MCF 10A (cell line): ENCODE data around the gene RAD50. TPM values are rescaled to one million over a fixed set of nuclear protein-coding genes. Genes with fewer than 3 reads are reported as not detected.

ENCODE experiments used
- BruUV-seq: library from RNA; stranded (reverse); fragments of 400-500 nt; replicated peaks from 2 replicates; lab custom pipeline; 2021; lab: Mats Ljungman, UMichigan
- CTCF ChIA-PET: fragments of 300-600 bp; sonication (Branson Sonifier 250); formaldehyde crosslinking; extraction: SDS; loops from one replicate; lab custom pipeline; 2021; ENCODE audit warnings: antibody characterized with exemption, inconsistent platforms; lab: Yijun Ruan, JAX
- POLR2A ChIA-PET: fragments of 300-600, 350-650 bp; sonication (Branson Sonifier 250); formaldehyde crosslinking; extraction: SDS; loops from one replicate; lab custom pipeline; 2020; ENCODE audit warnings: antibody characterized with exemption, inconsistent platforms; lab: Yijun Ruan, JAX
- DNase-seq: peaks from one replicate; pipeline ENCODE4 v3.0.0-alpha.2; 2018; ENCODE audit not compliant: unreplicated experiment
- H3K27ac Mint-ChIP-seq: one replicate; pipeline ENCODE4 v1.8.0; 2022; ENCODE audit warnings: mild to moderate bottlenecking, low read depth, mixed read lengths; ENCODE audit not compliant: unreplicated experiment
- H3K27me3 Mint-ChIP-seq: one replicate; pipeline ENCODE4 v1.8.0; 2022; ENCODE audit warnings: mixed read lengths; ENCODE audit not compliant: insufficient read depth, unreplicated experiment
- H3K36me3 Mint-ChIP-seq: one replicate; pipeline ENCODE4 v1.8.0; 2022; ENCODE audit warnings: mild to moderate bottlenecking, moderate library complexity, mixed read lengths; ENCODE audit not compliant: insufficient read depth, unreplicated experiment
- H3K4me1 Mint-ChIP-seq: one replicate; pipeline ENCODE4 v1.8.0; 2022; ENCODE audit warnings: mixed read lengths; ENCODE audit not compliant: insufficient read depth, unreplicated experiment
- H3K4me3 Mint-ChIP-seq: one replicate; pipeline ENCODE4 v1.8.0; 2022; ENCODE audit warnings: mild to moderate bottlenecking, moderate library complexity, mixed read lengths; ENCODE audit not compliant: unreplicated experiment
- H3K9me3 Mint-ChIP-seq: one replicate; pipeline ENCODE4 v1.8.0; 2022; ENCODE audit warnings: mixed read lengths; ENCODE audit not compliant: unreplicated experiment
- CTCF ChIP-seq: fragments of 200-600 bp; IDR thresholded peaks from one replicate; pipeline ENCODE4 v1.8.0; 2022; ENCODE audit warnings: antibody characterized with exemption, mild to moderate bottlenecking; ENCODE audit not compliant: unreplicated experiment
- intact Hi-C: fragments of 100-400 bp; cut with micrococcal nuclease; formaldehyde crosslinking; loops from 2 replicates; pipeline ENCODE4 v1.14.1; 2022
- total RNA-seq: library from RNA; stranded (reverse); gene quantifications from 2 replicates; pipeline ENCODE4 v1.2.3, GENCODE V29; 2022

RAD50 gene
- total RNA-seq, 1 experiment from 2014 or later = 145 TPM

GRCh38 chr5:132656774-132657355 is 100.1 kb downstream of the RAD50 start:
- H3K27ac Mint-ChIP-seq = no peak overlapping the region
- CTCF ChIA-PET = interaction anchor here (0.6 kb wide), 1 partner anchor 21 kb away, joined by 3 read pairs; no protein-coding TSS in a partner anchor
- no TSS peak for BruUV-seq
- intact Hi-C loops = no loop called here
- no peaks in the 10 kb centered on the region for H3K4me1 Mint-ChIP-seq
- no peak for DNase-seq
- TF ChIP-seq CTCF = no peak
- POLR2A ChIA-PET = no interaction called here
- no peak overlapping the region for H3K4me3 Mint-ChIP-seq
- H3K36me3 Mint-ChIP-seq = peaks cover 6% of the 10 kb centered on the region
- H3K9me3 Mint-ChIP-seq = no peaks in the 10 kb centered on the region
- no peaks in the 10 kb centered on the region for H3K27me3 Mint-ChIP-seq

GRCh38 chr5:132657676-132658380 is 101.1 kb downstream of the RAD50 start, which contains the start of gene IL13:
IL13 (plus strand) TSS chr5:132658173; CDS start chr5:132658187, 14 bp downstream.
- ChIA-PET CTCF (interaction anchor here (0.6 to 0.9 kb wide), 3 partner anchors 20 to 32 kb away, joined by 3 to 4 read pairs (median 3); no protein-coding TSS in a partner anchor), POLR2A (interaction anchor here (0.6 to 1.6 kb wide), 2 partner anchors 9 to 95 kb away, joined by 3 to 8 read pairs; no protein-coding TSS in a partner anchor)
- intact Hi-C loops = no loop called here
- Mint-ChIP-seq H3K9me3 (no peaks in the 10 kb centered on the region), H3K4me1 (no peaks in the 10 kb centered on the region), H3K4me3 (no peak within 1 kb of the TSS), H3K27me3 (no peaks in the 10 kb centered on the region), H3K27ac (no peak within 1 kb of the TSS), H3K36me3 (peaks cover 6% of the 10 kb centered on the region)
- BruUV-seq = no TSS peak
- TF ChIP-seq CTCF = no peak
- DNase-seq = no peak

GRCh38 chr5:132658381-132659302 is 101.9 kb downstream of the RAD50 start:
- Mint-ChIP-seq H3K27me3 (no peaks in the 10 kb centered on the region), H3K4me3 (no peak overlapping the region), H3K36me3 (peaks cover 6% of the 10 kb centered on the region), H3K9me3 (no peaks in the 10 kb centered on the region), H3K27ac (no peak overlapping the region), H3K4me1 (no peaks in the 10 kb centered on the region)
- TF ChIP-seq CTCF = no peak
- DNase-seq = no peak
- intact Hi-C loops = no loop called here
- POLR2A ChIA-PET = interaction anchor here (0.6 to 1.6 kb wide), 2 partner anchors 10 to 95 kb away, joined by 3 to 8 read pairs; no protein-coding TSS in a partner anchor
- no TSS peak for BruUV-seq
- CTCF ChIA-PET = interaction anchor here (0.9 kb wide), 1 partner anchor 21 kb away, joined by 4 read pairs; no protein-coding TSS in a partner anchor
